Natural killer cell (primary cell): ENCODE measurements around the gene CRYBA2. TPM values are rescaled to one million over a fixed set of nuclear protein-coding genes. Genes with fewer than 3 reads are reported as not detected.

Experiments
- total RNA-seq, 4 donors: library from RNA; stranded (reverse); fragments of 120-200 nt in 1 of 4; gene quantifications; one replicate each; pipeline versions ENCODE4 v1.2.3 to v1.2.4, GENCODE V29; 2013 to 2022

The CRYBA2 gene
- total RNA-seq, 3 donors from 2014 or later (not counting 1 experiment from before 2014, with no cell fraction given), result not detected

Other genes with a start within 250 kb of the CRYBA2 start
- gene CYP27A1, start 211.3 kb downstream of the CRYBA2 start, total RNA-seq, result 1 to 10 TPM in 1 of 3 donors, under 1 TPM in 1, not detected in 1; 0.61 to 1.6 TPM
- not detected for gene PRKAG3, start 161.6 kb downstream of the CRYBA2 start, total RNA-seq
- gene WNT6, start 133.6 kb downstream of the CRYBA2 start, total RNA-seq, result not detected
- 1 to 10 TPM in 2 of 3 donors, under 1 TPM in 1; 0.92 to 2.9 (median 2.9) TPM for gene WNT10A, start 112.6 kb downstream of the CRYBA2 start, total RNA-seq
- gene CDK5R2, start 33.8 kb downstream of the CRYBA2 start, total RNA-seq, result not detected
- not detected for gene FEV, start 8.2 kb downstream of the CRYBA2 start, total RNA-seq
- not detected for gene CFAP65, start 48.1 kb upstream of the CRYBA2 start, total RNA-seq
- gene IHH, start 67.5 kb upstream of the CRYBA2 start, total RNA-seq, result not detected
- 10 to 100 TPM in 2 of 3 donors, 1 to 10 TPM in 1; 9.9 to 12.7 (median 11.0) TPM for gene NHEJ1, start 167.4 kb upstream of the CRYBA2 start, total RNA-seq
- 1 to 10 TPM in 1 of 3 donors, under 1 TPM in 2; 0.48 to 1.1 (median 0.89) TPM for gene SLC23A3, start 176.6 kb upstream of the CRYBA2 start, total RNA-seq
- gene CNPPD1, start 183.5 kb upstream of the CRYBA2 start, total RNA-seq, result 10 to 100 TPM; 64.4 to 72.4 (median 64.8) TPM
- 10 to 100 TPM; 77.0 to 81.9 (median 79.0) TPM for gene RETREG2, start 184.9 kb upstream of the CRYBA2 start, total RNA-seq
- gene ZFAND2B, start 213.4 kb upstream of the CRYBA2 start, total RNA-seq, result 10 to 100 TPM; 67.6 to 84.0 (median 83.4) TPM
- 1 to 10 TPM in 2 of 3 donors, under 1 TPM in 1; 0.93 to 3.4 (median 1.9) TPM for gene ABCB6, start 225.5 kb upstream of the CRYBA2 start, total RNA-seq
- 100 to 1,000 TPM in 2 of 3 donors, 10 to 100 TPM in 1; 98.1 to 110 (median 108) TPM for gene ATG9A, start 236.2 kb upstream of the CRYBA2 start, total RNA-seq
- 100 to 1,000 TPM; 100 to 148 (median 117) TPM for gene ANKZF1, start 236.4 kb upstream of the CRYBA2 start, total RNA-seq